CD14-positive monocyte (primary cell): ENCODE results near the gene CRHR2. TPM values are rescaled to one million over a fixed set of nuclear protein-coding genes. Genes with fewer than 3 reads are reported as not detected.

Experiments used
- DNase-seq, 3 donors: peaks; one replicate each; pipeline ENCODE4 v3.0.0-alpha.2; 2011 to 2022
- H2AFZ ChIP-seq: 2 replicates; pipeline ENCODE4 v1.6.0; 2012; ENCODE audit warnings: mild to moderate bottlenecking, low read depth, low read length, inconsistent platforms; ENCODE audit not compliant: insufficient read depth, poor library complexity, severe bottlenecking
- H3K27ac ChIP-seq, 2 donors: 1 replicate in 1 of 2; 2 replicates in 1 of 2; pipeline ENCODE4 v1.5.1; 2012 to 2013; ENCODE audit warnings: low read length in 2 of 2, control low read depth in 1 of 2, inconsistent platforms in 1 of 2, low read depth in 1 of 2, mild to moderate bottlenecking in 1 of 2
- H3K27me3 ChIP-seq, 2 donors: one replicate each; pipeline versions ENCODE4 v1.6.0 to v1.6.1; 2011 to 2013; ENCODE audit warnings: low read length in 2 of 2; ENCODE audit not compliant: control insufficient read depth in 2 of 2, insufficient read depth in 2 of 2
- H3K36me3 ChIP-seq, 2 donors: replicated peaks in 1 of 2; 1 replicate in 1 of 2; 2 replicates in 1 of 2; pipeline versions ENCODE4 v1.5.1 to v1.6.1; 2012 to 2013; ENCODE audit warnings: low read length in 2 of 2, control low read depth in 1 of 2, inconsistent platforms in 1 of 2, mild to moderate bottlenecking in 1 of 2; ENCODE audit not compliant: insufficient read depth in 2 of 2, control insufficient read depth in 1 of 2
- H3K4me1 ChIP-seq, 2 donors: 1 replicate in 1 of 2; 2 replicates in 1 of 2; pipeline versions ENCODE4 v1.5.1 to v1.6.1; 2012 to 2013; ENCODE audit warnings: low read length in 2 of 2, control low read depth in 1 of 2, inconsistent platforms in 1 of 2, mild to moderate bottlenecking in 1 of 2, moderate library complexity in 1 of 2; ENCODE audit not compliant: insufficient read depth in 2 of 2, control insufficient read depth in 1 of 2
- H3K4me2 ChIP-seq: replicated peaks from 2 replicates; pipeline ENCODE3; 2012; ENCODE audit warnings: low read length, moderate library complexity, mild to moderate bottlenecking; ENCODE audit not compliant: poor library complexity, severe bottlenecking; ENCODE audit errors: extremely low read depth
- H3K4me3 ChIP-seq, 3 experiments: fragments of 200-600 bp in 1 of 3; sonication (generic) in 1 of 3; replicated peaks in 1 of 3; 1 replicate in 2 of 3; 2 replicates in 1 of 3; pipeline ENCODE4 v1.5.1; 2011 to 2013; ENCODE audit warnings: low read length in 3 of 3, mild to moderate bottlenecking in 3 of 3, control low read depth in 2 of 3, low read depth in 2 of 3, inconsistent platforms in 1 of 3, moderate library complexity in 1 of 3
- H3K79me2 ChIP-seq: 2 replicates; pipeline ENCODE4 v1.6.0; 2012; ENCODE audit warnings: mild to moderate bottlenecking, control low read depth, inconsistent platforms, low read length, moderate library complexity; ENCODE audit not compliant: insufficient read depth
- H3K9ac ChIP-seq: 2 replicates; pipeline ENCODE4 v1.6.0; 2017; ENCODE audit warnings: low read length, mild to moderate bottlenecking; ENCODE audit not compliant: insufficient read depth, poor library complexity, severe bottlenecking
- H3K9me3 ChIP-seq, 2 donors: replicated peaks in 1 of 2; 1 replicate in 1 of 2; 2 replicates in 1 of 2; pipeline versions ENCODE4 v1.5.1 to v1.6.1; 2012 to 2013; ENCODE audit warnings: low read length in 2 of 2, control low read depth in 1 of 2; ENCODE audit not compliant: control insufficient read depth in 1 of 2, insufficient read depth in 1 of 2
- H4K20me1 ChIP-seq: 2 replicates; pipeline ENCODE4 v1.6.0; 2012; ENCODE audit warnings: mild to moderate bottlenecking, low read length, control low read depth, moderate library complexity; ENCODE audit not compliant: insufficient read depth
- H3K27ac Mint-ChIP-seq, 7 donors: one replicate each; pipeline ENCODE4 v1.8.0; 2020; ENCODE audit warnings: mild to moderate bottlenecking in 7 of 7, mixed read lengths in 7 of 7, moderate library complexity in 6 of 7, inconsistent platforms in 2 of 7
- H3K27me3 Mint-ChIP-seq, 3 donors: one replicate each; pipeline ENCODE4 v1.8.0; 2021 to 2022; ENCODE audit warnings: low read depth in 3 of 3, mild to moderate bottlenecking in 3 of 3, mixed read lengths in 3 of 3, moderate library complexity in 3 of 3, inconsistent platforms in 1 of 3
- H3K36me3 Mint-ChIP-seq, 2 donors: one replicate each; pipeline ENCODE4 v1.8.0; 2020; ENCODE audit warnings: mixed read lengths in 2 of 2, inconsistent platforms in 1 of 2, mild to moderate bottlenecking in 1 of 2
- H3K4me1 Mint-ChIP-seq: one replicate; pipeline ENCODE4 v1.8.0; 2020; ENCODE audit warnings: mild to moderate bottlenecking, mixed read lengths
- H3K4me3 Mint-ChIP-seq, 2 donors: one replicate each; pipeline ENCODE4 v1.8.0; 2020; ENCODE audit warnings: mild to moderate bottlenecking in 2 of 2, mixed read lengths in 2 of 2, moderate library complexity in 1 of 2
- H3K9me3 Mint-ChIP-seq, 7 donors: one replicate each; pipeline ENCODE4 v1.8.0; 2020 to 2022; ENCODE audit warnings: mixed read lengths in 7 of 7, mild to moderate bottlenecking in 6 of 7, moderate library complexity in 6 of 7, inconsistent platforms in 2 of 7
- WGBS: methylation state at CpG from one replicate; pipeline ENCODE4 v1.1.5; 2013; ENCODE audit warnings: missing lambda C conversion rate; ENCODE audit not compliant: insufficient coverage; 5-methylcytosine and 5-hydroxymethylcytosine counted together
- intact Hi-C, 2 donors: fragments of 100-400 bp; cut with micrococcal nuclease; formaldehyde crosslinking; loops; one replicate each; pipeline versions ENCODE4 v1.15.0 to v1.15.1; 2023
- polyA plus RNA-seq, 3 donors: library from polyadenylated mRNA; depleted of rRNA in 1 of 3; unstranded in 2 of 3; stranded (reverse) in 1 of 3; fragments of 300-500 nt in 2 of 3; fragments of >200 nt in 1 of 3; fragmentation: Illumina TruSeq in 2 of 3; gene quantifications; 1 replicate in 2 of 3; 2 replicates in 1 of 3; pipeline ENCODE4 v1.2.3, GENCODE V29; 2012 to 2021
- TF ChIP-seq, protein P1 (sequence below): fragments of 200-600 bp; IDR thresholded peaks from one replicate; pipeline ENCODE4 v1.8.0; 2022; ENCODE audit warnings: antibody characterized with exemption, mild to moderate bottlenecking

Gene CRHR2
- polyA plus RNA-seq, 3 donors, result not detected

DNA sequence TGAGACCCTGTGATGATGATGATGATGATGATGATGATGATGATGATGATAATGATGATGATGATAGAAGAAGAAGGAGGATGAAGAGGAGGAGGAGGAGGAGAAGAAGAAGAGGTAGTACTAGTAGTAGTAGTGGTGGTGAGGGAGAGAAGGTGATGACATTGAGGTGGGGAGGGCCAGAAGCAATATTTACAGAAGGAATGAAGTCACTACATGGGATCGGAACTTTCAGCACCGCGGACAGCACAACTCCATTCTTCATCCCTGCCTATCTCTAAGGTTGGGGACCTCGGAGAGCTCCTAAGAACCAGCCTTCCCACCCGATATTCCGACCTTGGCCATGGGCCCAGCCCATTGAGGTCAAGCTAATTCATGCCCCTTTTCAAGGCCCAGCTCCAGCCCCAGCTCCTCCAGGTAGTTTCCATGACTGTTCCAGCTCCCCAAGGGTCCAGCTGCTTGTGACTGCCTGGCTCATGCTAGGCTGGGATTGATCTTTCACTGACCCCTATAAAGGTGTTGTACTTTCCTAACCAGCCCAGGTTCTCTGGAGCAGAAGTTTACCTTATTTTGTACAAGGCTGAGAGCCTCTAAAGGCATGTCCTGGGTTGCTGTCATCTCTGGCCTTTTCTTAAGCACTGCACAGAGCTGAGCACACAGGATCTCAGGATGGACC lies 10.3 kb downstream of the CRHR2 start:
- no peak overlapping the region for H3K4me3 ChIP-seq
- no peak overlapping the region for H2AFZ ChIP-seq
- H3K27me3 ChIP-seq, result no peaks in the 10 kb centered on the region
- H3K79me2 ChIP-seq, result no peaks in the 10 kb centered on the region
- H4K20me1 ChIP-seq, result no peaks in the 10 kb centered on the region
- no peaks in the 10 kb centered on the region for H3K9me3 ChIP-seq
- no peak overlapping the region for H3K27ac ChIP-seq
- no peak for DNase-seq
- no peaks in the 10 kb centered on the region for H3K36me3 Mint-ChIP-seq
- TF ChIP-seq, protein P1, sequence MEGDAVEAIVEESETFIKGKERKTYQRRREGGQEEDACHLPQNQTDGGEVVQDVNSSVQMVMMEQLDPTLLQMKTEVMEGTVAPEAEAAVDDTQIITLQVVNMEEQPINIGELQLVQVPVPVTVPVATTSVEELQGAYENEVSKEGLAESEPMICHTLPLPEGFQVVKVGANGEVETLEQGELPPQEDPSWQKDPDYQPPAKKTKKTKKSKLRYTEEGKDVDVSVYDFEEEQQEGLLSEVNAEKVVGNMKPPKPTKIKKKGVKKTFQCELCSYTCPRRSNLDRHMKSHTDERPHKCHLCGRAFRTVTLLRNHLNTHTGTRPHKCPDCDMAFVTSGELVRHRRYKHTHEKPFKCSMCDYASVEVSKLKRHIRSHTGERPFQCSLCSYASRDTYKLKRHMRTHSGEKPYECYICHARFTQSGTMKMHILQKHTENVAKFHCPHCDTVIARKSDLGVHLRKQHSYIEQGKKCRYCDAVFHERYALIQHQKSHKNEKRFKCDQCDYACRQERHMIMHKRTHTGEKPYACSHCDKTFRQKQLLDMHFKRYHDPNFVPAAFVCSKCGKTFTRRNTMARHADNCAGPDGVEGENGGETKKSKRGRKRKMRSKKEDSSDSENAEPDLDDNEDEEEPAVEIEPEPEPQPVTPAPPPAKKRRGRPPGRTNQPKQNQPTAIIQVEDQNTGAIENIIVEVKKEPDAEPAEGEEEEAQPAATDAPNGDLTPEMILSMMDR, result no peak
- H3K4me3 Mint-ChIP-seq, result no peak overlapping the region
- no peak overlapping the region for H3K27ac Mint-ChIP-seq
- H3K4me1 Mint-ChIP-seq, result no peaks in the 10 kb centered on the region
- intact Hi-C loops, result no loop called here
- H3K27me3 Mint-ChIP-seq, result peaks cover 4 to 10% (median 8%) of the 10 kb centered on the region in 3 donors
- H3K9me3 Mint-ChIP-seq, result no peaks in the 10 kb centered on the region
- H3K4me1 ChIP-seq, result no peaks in the 10 kb centered on the region
- no peak overlapping the region for H3K4me2 ChIP-seq
- no peaks in the 10 kb centered on the region for H3K36me3 ChIP-seq
- 10% methylated on average over 6 of the region's 6 CpGs for WGBS
- H3K9ac ChIP-seq, result no peak overlapping the region

- intact Hi-C loops, result no loop called here
- H3K4me3 Mint-ChIP-seq, result no peak overlapping the region
- H3K4me1 ChIP-seq, result no peaks in the 10 kb centered on the region
- H3K79me2 ChIP-seq, result no peaks in the 10 kb centered on the region
- no peak overlapping the region for H3K9ac ChIP-seq
- no peaks in the 10 kb centered on the region for H4K20me1 ChIP-seq
- H3K9me3 Mint-ChIP-seq, result peaks cover 0 to 2% (median 0%) of the 10 kb centered on the region in 7 donors
- H3K36me3 ChIP-seq, result no peaks in the 10 kb centered on the region
- H3K36me3 Mint-ChIP-seq, result no peaks in the 10 kb centered on the region
- H3K27ac ChIP-seq, result no peak overlapping the region
- no peaks in the 10 kb centered on the region for H3K9me3 ChIP-seq
- no peak overlapping the region for H3K4me3 ChIP-seq
- peaks cover 4 to 8% (median 8%) of the 10 kb centered on the region in 3 donors for H3K27me3 Mint-ChIP-seq
- no peaks in the 10 kb centered on the region for H3K4me1 Mint-ChIP-seq
- TF ChIP-seq, protein P1, result no peak
- no peak for DNase-seq
- H3K27me3 ChIP-seq, result no peaks in the 10 kb centered on the region
- 80% methylated on average over 1 of the region's 4 CpGs for WGBS
- no peak overlapping the region for H3K4me2 ChIP-seq
- no peak overlapping the region for H2AFZ ChIP-seq
- H3K27ac Mint-ChIP-seq, result no peak overlapping the region
These were observed 14.2 kb downstream of the CRHR2 start for GRCh38 chr7:30668102-30668501.
